Adrenal gland (tissue), 12 donors: ENCODE data around the gene LRP8. TPM values are rescaled to one million over a fixed set of nuclear protein-coding genes. Genes with fewer than 3 reads are reported as not detected.

Experiments
- DNase-seq, 7 donors: peaks; one replicate each; pipeline ENCODE4 v3.0.0-alpha.2; 2019 to 2020
- H3K27ac ChIP-seq, 5 donors: fragments of 200-600 bp; sonication (generic) in 4 of 5; 1 replicate in 3 of 5; 2 replicates in 2 of 5; pipeline versions ENCODE4 v1.5.1 to v1.8.0; 2016 to 2020; ENCODE audit warnings: mild to moderate bottlenecking in 1 of 5
- H3K27me3 ChIP-seq: fragments of 200-600 bp; 2 replicates; pipeline ENCODE4 v1.8.0; 2021
- H3K36me3 ChIP-seq, 2 donors: fragments of 200-600 bp; replicated peaks in 1 of 2; 1 replicate in 1 of 2; 2 replicates in 1 of 2; pipeline versions ENCODE4 v1.5.1 to v1.8.0; 2018 to 2022
- H3K4me1 ChIP-seq, 2 donors: fragments of 200-600 bp; replicated peaks in 1 of 2; 1 replicate in 1 of 2; 2 replicates in 1 of 2; pipeline versions ENCODE4 v1.5.1 to v1.8.0; 2018 to 2021
- H3K4me3 ChIP-seq, 4 donors: fragments of 200-600 bp; sonication (generic) in 3 of 4; one replicate each; pipeline ENCODE4 v1.5.1; 2016 to 2018
- H3K9me3 ChIP-seq, 3 donors: fragments of 200-600 bp; sonication (generic) in 1 of 3; replicated peaks in 1 of 3; 1 replicate in 2 of 3; 2 replicates in 1 of 3; pipeline versions ENCODE4 v1.5.1 to v1.8.0; 2016 to 2021
- CTCF ChIP-seq, 6 experiments: fragments of 450-650 bp in 4 of 6; fragments of 200-600 bp in 2 of 6; sonication (generic) in 1 of 6; IDR thresholded peaks; 1 replicate in 5 of 6; 2 replicates in 1 of 6; pipeline versions ENCODE4 v1.5.1 to v1.8.0; 2016 to 2021; ENCODE audit warnings: antibody characterized with exemption in 6 of 6, mild to moderate bottlenecking in 2 of 6, moderate library complexity in 1 of 6
- POLR2A ChIP-seq, 2 donors: fragments of 450-650 bp; IDR thresholded peaks; one replicate each; pipeline ENCODE4 v1.6.1; 2017; ENCODE audit warnings: antibody characterized with exemption in 2 of 2, mild to moderate bottlenecking in 2 of 2, moderate library complexity in 1 of 2
- WGBS, 4 donors: extraction: QIAGEN DNeasy Blood & Tissue Kit in 2 of 4; methylation state at CpG; one replicate each; pipeline versions ENCODE4 v1.1.5 to v1.1.7; 2013 to 2017; 5-methylcytosine and 5-hydroxymethylcytosine counted together
- intact Hi-C, 2 donors: fragments of 100-400 bp; cut with DNase I; formaldehyde crosslinking; loops; one replicate each; pipeline versions ENCODE4 v1.14.1 to v1.15.0; 2022 to 2023
- polyA plus RNA-seq, 3 donors: library from polyadenylated mRNA; stranded (reverse); fragments of 200-250 nt in 2 of 3; fragments of 350-450 nt in 1 of 3; fragmentation: Illumina TruSeq in 1 of 3; extraction: RNeasy Lipid Tissue Mini Kit (QIAGEN cat#74804) in 1 of 3; gene quantifications; one replicate each; pipeline ENCODE4 v1.2.3, GENCODE V29; 2013 to 2014
- total RNA-seq, 9 donors: library from RNA; depleted of rRNA in 4 of 9; stranded (reverse); fragments of >200 nt in 4 of 9; fragments of 120-200 nt in 1 of 9; fragmentation: NEBNext Ultra II Directional in 1 of 9; extraction: Animal tissue kit (Norgen Biotek cat#: 25700) in 1 of 9; gene quantifications; one replicate each; pipeline versions ENCODE4 v1.1.0 to v1.2.4, GENCODE V29; 2013 to 2023
- donor health status: healthy with polysubstance abuse.
- donor health status: Bipolar disorder and iron deficiency.
- donor health status: DM: yes; HTN: yes; CAD: no.
- donor health status: DM: no; HTN: no; CAD: no.
- donor health status: DM: no; HTN: no; CAD: no.
- donor health status: DM: yes; HTN: yes; CAD: no.

Gene LRP8
- total and polyA plus RNA-seq, 12 donors, result 0.64 to 7.6 (median 2.7) TPM

- WGBS, 4 donors, result 51 to 65% (median 57%) methylated on average over 4 of the region's 4 CpGs
Observed at GRCh38 chr1:53260631-53261247, 67.1 kb downstream of the LRP8 start.

GRCh38 chr1:53259932-53260331 is 67.9 kb downstream of the LRP8 start:
- WGBS, 4 donors, result 85 to 93% (median 92%) methylated on average over 2 of the region's 2 CpGs
- Histone ChIP-seq H3K27me3 (no peaks in the 10 kb centered on the region), H3K9me3 (no peaks in the 10 kb centered on the region), H3K4me3 (no peak overlapping the region), H3K27ac (no peak overlapping the region), H3K4me1 (no peaks in the 10 kb centered on the region), H3K36me3 (no peaks in the 10 kb centered on the region)
- TF ChIP-seq CTCF (IDR thresholded peaks at IDR 0.05) (no peak), POLR2A (IDR thresholded peaks at IDR 0.05) (no peak)
- intact Hi-C loops, result no loop called here
- DNase-seq, result no peak

More at GRCh38 chr1:53260631-53261247, 67.1 kb downstream of the LRP8 start:
- Histone ChIP-seq H3K4me1 (no peaks in the 10 kb centered on the region), H3K4me3 (no peak overlapping the region), H3K27ac (no peak overlapping the region), H3K27me3 (no peaks in the 10 kb centered on the region), H3K36me3 (no peaks in the 10 kb centered on the region), H3K9me3 (no peaks in the 10 kb centered on the region)
- DNase-seq, result no peak
- intact Hi-C loops, result no loop called here
- no peak for TF ChIP-seq POLR2A (IDR thresholded peaks at IDR 0.05)
- TF ChIP-seq CTCF (IDR thresholded peaks at IDR 0.05), result no peak

- Histone ChIP-seq H3K36me3 (no peaks in the 10 kb centered on the region), H3K4me3 (no peak overlapping the region), H3K4me1 (peaks cover 0 to 5% of the 10 kb centered on the region in 2 donors), H3K27me3 (no peaks in the 10 kb centered on the region), H3K9me3 (no peaks in the 10 kb centered on the region), H3K27ac (no peak overlapping the region)
- intact Hi-C loops, result no loop called here
- TF ChIP-seq CTCF (IDR thresholded peaks at IDR 0.05) (no peak), POLR2A (IDR thresholded peaks at IDR 0.05) (no peak)
- WGBS, 4 donors, result 60 to 89% (median 78%) methylated on average over 1 of the region's 1 CpG
- DNase-seq, result no peak
Observed at GRCh38 chr1:53258216-53258615, 69.7 kb downstream of the LRP8 start.

DNA sequence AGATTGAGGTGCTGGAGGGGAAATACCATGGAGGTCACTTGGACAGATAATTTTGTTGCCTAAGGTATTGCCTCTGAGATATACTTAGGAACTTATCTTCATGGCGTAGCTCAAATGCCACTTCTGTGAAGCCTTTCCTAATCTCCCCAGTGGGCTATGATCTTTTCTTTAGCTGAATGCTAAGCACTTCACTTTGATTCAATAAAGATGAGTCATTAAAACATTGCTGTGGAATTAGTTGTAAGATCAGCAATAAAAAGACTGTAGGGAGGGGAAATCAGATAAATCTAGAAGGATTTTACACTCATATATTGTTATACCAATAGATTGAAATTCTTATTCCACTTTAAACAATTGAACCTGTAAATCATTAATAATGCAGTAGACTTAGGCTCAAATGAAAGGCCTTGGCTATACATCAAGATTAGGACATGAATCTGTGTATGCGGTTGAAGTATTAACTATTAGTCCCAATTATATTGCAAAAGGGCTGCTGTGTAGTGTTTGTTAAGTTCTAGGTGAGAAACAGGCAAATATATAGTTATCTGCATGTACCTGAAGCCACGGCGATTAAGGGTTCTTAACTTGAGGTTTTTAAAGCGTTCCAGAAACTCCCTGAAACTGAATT is 70.3 kb downstream of the LRP8 start:
- no peak for TF ChIP-seq POLR2A (IDR thresholded peaks at IDR 0.05)
- TF ChIP-seq CTCF (IDR thresholded peaks at IDR 0.05), result no peak
- Histone ChIP-seq H3K27ac (no peak overlapping the region), H3K9me3 (no peaks in the 10 kb centered on the region), H3K36me3 (no peaks in the 10 kb centered on the region), H3K4me3 (no peak overlapping the region), H3K4me1 (peaks cover 0 to 5% of the 10 kb centered on the region in 2 donors), H3K27me3 (no peaks in the 10 kb centered on the region)
- DNase-seq, result no peak
- intact Hi-C loops, result no loop called here
- WGBS, 4 donors, result 85 to 95% (median 92%) methylated on average over 5 of the region's 5 CpGs
